ENCODE results near the gene OR51E1. TPM values are rescaled to one million over a fixed set of nuclear protein-coding genes. Genes with fewer than 3 reads are reported as not detected.

OR51E1 gene
- polyA plus RNA-seq, 3 donors: not detected

GRCh38 chr11:4654635-4655369, 11.0 kb downstream of the OR51E1 start:
- no peak for DNase-seq
- peaks cover 0 to 3% (median 0%) of the 10 kb centered on the region in 3 donors for H3K27me3 Mint-ChIP-seq (ENCODE audit: low read depth in 3 of 3)
- H3K9ac ChIP-seq (ENCODE audit: insufficient read depth, low read length, poor library complexity, severe bottlenecking): no peak overlapping the region
- peaks cover 0 to 7% (median 2%) of the 10 kb centered on the region in 7 donors for H3K9me3 Mint-ChIP-seq
- H3K79me2 ChIP-seq (ENCODE audit: insufficient read depth, low read length): no peaks in the 10 kb centered on the region
- TF ChIP-seq CTCF (IDR thresholded peaks at IDR 0.05): no peak
- no peaks in the 10 kb centered on the region for H3K4me1 Mint-ChIP-seq
- no peaks in the 10 kb centered on the region for H4K20me1 ChIP-seq (ENCODE audit: insufficient read depth, low read length)
- intact Hi-C loops (cut with micrococcal nuclease): loop anchor here in 1 of 2 donors (10.0 kb wide), 1 partner anchor 1140 kb away; the partner anchor contains the start of gene OR52N1
- H3K4me3 Mint-ChIP-seq: no peak overlapping the region
- H3K4me3 ChIP-seq (replicated peaks in 1 of 3; ENCODE audit: low read depth in 2 of 3, low read length in 3 of 3): no peak overlapping the region
- no peaks in the 10 kb centered on the region for H3K4me1 ChIP-seq (ENCODE audit: control insufficient read depth in 1 of 2, insufficient read depth in 2 of 2, low read length in 2 of 2)
- no peak overlapping the region for H3K27ac Mint-ChIP-seq
- H3K27me3 ChIP-seq (ENCODE audit: control insufficient read depth in 2 of 2, insufficient read depth in 2 of 2, low read length in 2 of 2): no peaks in the 10 kb centered on the region
- no peak overlapping the region for H3K27ac ChIP-seq (ENCODE audit: low read depth in 1 of 2, low read length in 2 of 2)
- no peaks in the 10 kb centered on the region for H3K36me3 ChIP-seq (replicated peaks in 1 of 2; ENCODE audit: control insufficient read depth in 1 of 2, insufficient read depth in 2 of 2, low read length in 2 of 2)
- no peak overlapping the region for H2AFZ ChIP-seq (ENCODE audit: insufficient read depth, low read depth, low read length, poor library complexity, severe bottlenecking)
- H3K9me3 ChIP-seq (replicated peaks in 1 of 2; ENCODE audit: control insufficient read depth in 1 of 2, insufficient read depth in 1 of 2, low read length in 2 of 2): no peaks in the 10 kb centered on the region
- WGBS (ENCODE audit: insufficient coverage): 69% methylated on average over 1 of the region's 2 CpGs
- H3K4me2 ChIP-seq (replicated peaks; ENCODE audit: extremely low read depth, low read length, poor library complexity, severe bottlenecking): no peak overlapping the region
- no peaks in the 10 kb centered on the region for H3K36me3 Mint-ChIP-seq

- H3K9me3 ChIP-seq (replicated peaks in 1 of 2; ENCODE audit: control insufficient read depth in 1 of 2, insufficient read depth in 1 of 2, low read length in 2 of 2): no peaks in the 10 kb centered on the region
- H3K4me1 ChIP-seq (ENCODE audit: control insufficient read depth in 1 of 2, insufficient read depth in 2 of 2, low read length in 2 of 2): no peaks in the 10 kb centered on the region
- H2AFZ ChIP-seq (ENCODE audit: insufficient read depth, low read depth, low read length, poor library complexity, severe bottlenecking): no peak overlapping the region
- no peak overlapping the region for H3K9ac ChIP-seq (ENCODE audit: insufficient read depth, low read length, poor library complexity, severe bottlenecking)
- no CpG with 5 or more reads among the region's 5 CpGs for WGBS (ENCODE audit: insufficient coverage)
- Mint-ChIP-seq H3K36me3 (no peaks in the 10 kb centered on the region), H3K4me3 (no peak overlapping the region), H3K27ac (no peak overlapping the region), H3K9me3 (peaks cover 0 to 4% (median 0%) of the 10 kb centered on the region in 7 donors), H3K27me3 (ENCODE audit: low read depth in 3 of 3) (peaks cover 0 to 8% (median 4%) of the 10 kb centered on the region in 3 donors), H3K4me1 (no peaks in the 10 kb centered on the region)
- intact Hi-C loops (cut with micrococcal nuclease): loop anchor here in 1 of 2 donors (10.0 kb wide), 1 partner anchor 1136 kb away; the partner anchor contains the start of gene OR52N1
- H3K79me2 ChIP-seq (ENCODE audit: insufficient read depth, low read length): no peaks in the 10 kb centered on the region
- no peak overlapping the region for H3K4me3 ChIP-seq (replicated peaks in 1 of 3; ENCODE audit: low read depth in 2 of 3, low read length in 3 of 3)
- H3K4me2 ChIP-seq (replicated peaks; ENCODE audit: extremely low read depth, low read length, poor library complexity, severe bottlenecking): no peak overlapping the region
- no peaks in the 10 kb centered on the region for H3K36me3 ChIP-seq (replicated peaks in 1 of 2; ENCODE audit: control insufficient read depth in 1 of 2, insufficient read depth in 2 of 2, low read length in 2 of 2)
- TF ChIP-seq CTCF (IDR thresholded peaks at IDR 0.05): no peak
- no peak overlapping the region for H3K27ac ChIP-seq (ENCODE audit: low read depth in 1 of 2, low read length in 2 of 2)
- H4K20me1 ChIP-seq (ENCODE audit: insufficient read depth, low read length): no peaks in the 10 kb centered on the region
- no peaks in the 10 kb centered on the region for H3K27me3 ChIP-seq (ENCODE audit: control insufficient read depth in 2 of 2, insufficient read depth in 2 of 2, low read length in 2 of 2)
- DNase-seq: no peak
These were observed 15.1 kb downstream of the OR51E1 start for GRCh38 chr11:4658629-4659445.

All from CD14-positive monocyte (primary cell).